HUES6 (cell line): ENCODE results near the gene COG3.

ENCODE experiments used
- H3K27ac ChIP-seq: 2 replicates; pipeline ENCODE4 v1.7.0; 2013; ENCODE audit warnings: low read depth, mild to moderate bottlenecking, low read length, inconsistent platforms
- H3K27me3 ChIP-seq: 2 replicates; pipeline ENCODE4 v1.6.1; 2013; ENCODE audit warnings: low read length; ENCODE audit not compliant: control insufficient read depth, insufficient read depth
- H3K36me3 ChIP-seq: 2 replicates; pipeline ENCODE4 v1.6.1; 2013; ENCODE audit warnings: low read length; ENCODE audit not compliant: control insufficient read depth, insufficient read depth
- H3K4me1 ChIP-seq: 2 replicates; pipeline ENCODE4 v1.6.1; 2013; ENCODE audit warnings: low read length; ENCODE audit not compliant: control insufficient read depth, insufficient read depth
- H3K4me3 ChIP-seq: 2 replicates; pipeline ENCODE4 v1.5.1; 2013; ENCODE audit warnings: low read depth, low read length
- H3K9ac ChIP-seq: one replicate; pipeline ENCODE4 v1.6.1; 2013; ENCODE audit warnings: mild to moderate bottlenecking, low read length
- H3K9me3 ChIP-seq: 2 replicates; pipeline ENCODE4 v1.6.1; 2013; ENCODE audit warnings: low read depth, low read length; ENCODE audit not compliant: control insufficient read depth, insufficient read depth

The COG3 gene

DNA sequence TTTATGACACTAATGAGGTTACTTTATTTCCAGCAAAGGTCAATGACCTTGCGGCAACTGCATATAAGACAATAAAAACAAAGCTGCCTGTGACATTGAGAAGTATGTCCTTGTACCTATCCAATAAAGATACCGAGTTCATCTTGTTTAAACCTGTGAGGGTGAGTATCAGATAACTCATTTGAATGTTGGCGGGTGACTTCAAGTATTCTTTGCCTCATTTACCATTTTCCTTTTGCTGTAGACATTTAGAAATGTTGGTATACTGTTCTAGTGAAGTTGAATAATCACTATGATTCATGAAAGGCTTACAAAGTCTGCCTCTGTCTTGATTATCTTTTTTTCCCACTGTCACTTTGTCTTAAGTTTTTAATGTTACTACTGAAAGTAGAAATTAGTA, 65.0 kb downstream of the COG3 start:
- H3K9ac ChIP-seq = no peak overlapping the region
- no peaks in the 10 kb centered on the region for H3K9me3 ChIP-seq
- H3K4me3 ChIP-seq = no peak overlapping the region
- H3K27me3 ChIP-seq = no peaks in the 10 kb centered on the region
- no peak overlapping the region for H3K27ac ChIP-seq
- H3K4me1 ChIP-seq = peaks cover 16% of the 10 kb centered on the region
- peaks cover 52% of the 10 kb centered on the region for H3K36me3 ChIP-seq

DNA sequence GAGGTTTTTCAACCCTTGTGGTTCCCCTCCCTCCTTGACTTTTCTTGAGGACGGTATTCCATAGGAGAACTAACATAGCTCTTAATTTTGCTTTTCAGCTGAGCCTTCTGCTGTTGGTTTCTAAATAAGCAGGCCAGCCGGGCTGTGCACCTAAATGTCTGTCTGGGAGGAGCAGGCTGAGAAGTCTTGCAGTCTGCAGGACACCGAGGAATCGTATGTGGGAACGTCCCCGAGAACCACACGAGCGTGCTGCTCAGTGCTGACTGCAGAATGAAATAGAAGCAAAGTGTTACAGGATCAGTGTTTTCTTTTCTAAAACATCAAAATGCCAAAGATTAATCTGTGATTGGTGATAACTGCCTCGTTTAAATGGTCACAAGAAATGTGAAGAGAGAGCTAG, 69.9 kb downstream of the COG3 start:
- Histone ChIP-seq H3K27ac (no peak overlapping the region), H3K9me3 (no peaks in the 10 kb centered on the region), H3K36me3 (peaks cover 55% of the 10 kb centered on the region)

DNA sequence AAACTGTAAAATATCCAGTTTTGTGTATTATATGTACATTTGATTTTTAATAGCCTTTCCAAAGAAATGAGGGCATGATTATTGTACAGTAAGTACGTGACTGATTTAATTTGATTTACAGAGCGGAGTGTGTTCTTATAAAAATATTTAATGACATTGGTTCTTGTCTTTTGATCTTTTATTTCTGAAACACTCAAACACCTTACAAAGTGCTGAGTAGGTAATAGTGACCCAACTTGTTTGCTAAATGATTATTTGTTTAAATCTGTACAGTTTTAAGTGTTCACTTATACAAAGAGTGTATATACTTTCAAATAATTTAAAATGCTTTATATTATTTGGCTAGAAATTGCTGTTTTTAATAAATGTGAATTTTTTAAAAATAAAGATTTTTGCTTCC, 71.5 kb downstream of the COG3 start:
- H3K9ac ChIP-seq = no peak overlapping the region
- H3K36me3 ChIP-seq = peaks cover 42% of the 10 kb centered on the region
- H3K4me1 ChIP-seq = no peaks in the 10 kb centered on the region
- no peak overlapping the region for H3K4me3 ChIP-seq
- no peak overlapping the region for H3K27ac ChIP-seq
- no peaks in the 10 kb centered on the region for H3K27me3 ChIP-seq
- H3K9me3 ChIP-seq = no peaks in the 10 kb centered on the region

More for the DNA sequence above, 69.9 kb downstream of the COG3 start:
- Histone ChIP-seq H3K4me1 (no peaks in the 10 kb centered on the region), H3K9ac (no peak overlapping the region), H3K4me3 (no peak overlapping the region), H3K27me3 (no peaks in the 10 kb centered on the region)

GRCh38 chr13:45537516-45537915, 72.8 kb downstream of the COG3 start:
- no peak overlapping the region for H3K4me3 ChIP-seq
- H3K36me3 ChIP-seq = peaks cover 35% of the 10 kb centered on the region
- H3K27ac ChIP-seq = no peak overlapping the region
- H3K9me3 ChIP-seq = no peaks in the 10 kb centered on the region
- H3K4me1 ChIP-seq = no peaks in the 10 kb centered on the region
- H3K9ac ChIP-seq = no peak overlapping the region
- H3K27me3 ChIP-seq = no peaks in the 10 kb centered on the region

DNA sequence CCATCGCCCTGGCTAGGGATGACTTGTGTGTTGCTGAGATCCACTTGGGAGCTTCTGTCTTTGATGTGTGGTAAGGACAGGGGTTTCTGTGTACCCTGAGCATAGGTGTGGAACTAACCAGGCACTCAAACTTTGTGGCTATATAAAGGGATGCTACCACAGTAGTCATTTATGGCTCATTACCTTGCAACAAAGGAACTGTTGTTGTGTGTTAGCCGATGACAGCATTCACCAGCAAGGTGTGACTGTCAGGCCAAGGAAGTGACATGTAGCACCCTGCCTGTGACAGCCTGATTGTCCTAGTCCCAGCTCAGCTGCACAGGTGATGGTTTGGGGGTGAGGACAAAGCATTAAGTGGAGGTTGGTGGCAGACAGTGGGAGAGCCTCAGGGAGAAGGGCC, 73.6 kb downstream of the COG3 start:
- H3K4me3 ChIP-seq = no peak overlapping the region
- H3K27ac ChIP-seq = no peak overlapping the region
- H3K9me3 ChIP-seq = no peaks in the 10 kb centered on the region
- peaks cover 29% of the 10 kb centered on the region for H3K36me3 ChIP-seq
- H3K9ac ChIP-seq = no peak overlapping the region
- H3K4me1 ChIP-seq = no peaks in the 10 kb centered on the region
- no peaks in the 10 kb centered on the region for H3K27me3 ChIP-seq

DNA sequence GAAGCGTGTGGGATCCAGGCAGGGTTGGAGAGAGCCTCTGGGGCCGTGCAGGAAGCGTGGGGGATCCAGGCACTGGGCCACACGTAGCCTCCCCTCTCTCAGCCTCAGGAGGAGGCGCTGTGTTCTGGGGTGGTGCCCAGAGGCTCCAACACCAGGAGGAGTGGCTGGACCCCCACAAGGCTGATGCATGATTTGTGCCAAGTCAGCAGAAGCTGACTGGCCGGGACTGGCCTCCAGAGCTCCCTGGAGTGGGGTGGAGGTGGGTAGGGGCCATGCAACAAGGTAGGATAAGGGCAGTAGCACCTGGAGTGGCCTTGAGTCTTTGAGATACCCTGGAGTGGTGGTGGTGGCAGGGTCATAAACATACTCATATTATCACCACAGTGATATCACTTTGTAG, 75.5 kb downstream of the COG3 start:
- no peak overlapping the region for H3K9ac ChIP-seq
- H3K9me3 ChIP-seq = no peaks in the 10 kb centered on the region
- no peak overlapping the region for H3K4me3 ChIP-seq
- no peaks in the 10 kb centered on the region for H3K27me3 ChIP-seq
- no peak overlapping the region for H3K27ac ChIP-seq
- peaks cover 11% of the 10 kb centered on the region for H3K36me3 ChIP-seq
- H3K4me1 ChIP-seq = no peaks in the 10 kb centered on the region

DNA sequence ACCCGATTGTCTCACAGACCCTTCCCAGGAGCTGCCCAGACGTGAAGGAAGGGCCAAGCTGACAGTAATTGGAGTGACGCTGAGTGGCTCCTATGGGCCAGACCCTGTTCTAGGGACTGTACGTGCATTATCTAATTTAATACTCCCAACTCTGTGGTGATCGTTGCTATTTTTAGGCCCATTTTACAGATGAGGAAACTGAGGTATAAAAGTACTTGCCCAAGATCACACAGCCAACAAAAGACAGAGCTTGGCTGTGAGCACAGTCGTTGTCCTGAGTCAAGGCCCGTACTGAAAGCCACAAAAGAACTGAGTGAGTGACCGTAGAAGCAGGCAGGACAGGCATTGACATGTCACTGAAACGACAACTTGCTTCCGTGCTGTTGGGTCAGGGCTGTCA, 76.1 kb downstream of the COG3 start:
- Histone ChIP-seq H3K27ac (no peak overlapping the region), H3K36me3 (peaks cover 4% of the 10 kb centered on the region), H3K9me3 (no peaks in the 10 kb centered on the region)

GRCh38 chr13:45541806-45542205, 77.1 kb downstream of the COG3 start:
- H3K4me1 ChIP-seq = no peaks in the 10 kb centered on the region
- no peak overlapping the region for H3K4me3 ChIP-seq
- H3K9ac ChIP-seq = no peak overlapping the region
- H3K36me3 ChIP-seq = no peaks in the 10 kb centered on the region
- no peaks in the 10 kb centered on the region for H3K9me3 ChIP-seq
- H3K27ac ChIP-seq = no peak overlapping the region
- no peaks in the 10 kb centered on the region for H3K27me3 ChIP-seq

More for the DNA sequence above, 76.1 kb downstream of the COG3 start:
- Histone ChIP-seq H3K9ac (no peak overlapping the region), H3K4me3 (no peak overlapping the region), H3K4me1 (no peaks in the 10 kb centered on the region), H3K27me3 (no peaks in the 10 kb centered on the region)

DNA sequence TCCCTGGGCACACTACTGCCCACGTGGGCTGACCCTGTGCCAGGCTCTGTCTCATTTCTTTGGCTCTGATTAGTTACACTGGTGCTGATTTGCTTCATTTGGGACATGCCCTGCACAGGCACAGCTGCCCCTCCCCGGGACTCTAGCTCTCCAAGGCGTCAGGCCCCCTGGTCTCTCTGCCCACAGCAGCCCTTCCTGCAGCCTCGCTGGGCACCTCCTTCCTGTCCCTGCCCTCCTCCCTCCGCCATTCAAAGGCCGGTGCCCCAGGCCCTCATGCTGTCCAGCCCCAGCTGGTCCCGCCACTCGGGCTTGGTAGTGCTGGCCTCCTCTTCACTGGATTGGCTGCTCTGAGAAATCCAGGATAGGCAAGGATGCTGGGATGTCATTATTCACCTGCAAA, 77.7 kb downstream of the COG3 start:
- no peak overlapping the region for H3K27ac ChIP-seq
- H3K4me1 ChIP-seq = no peaks in the 10 kb centered on the region
- H3K27me3 ChIP-seq = no peaks in the 10 kb centered on the region
- no peak overlapping the region for H3K4me3 ChIP-seq
- H3K9me3 ChIP-seq = no peaks in the 10 kb centered on the region
- H3K9ac ChIP-seq = no peak overlapping the region
- H3K36me3 ChIP-seq = no peaks in the 10 kb centered on the region

- Histone ChIP-seq H3K9ac (no peak overlapping the region), H3K27me3 (no peaks in the 10 kb centered on the region), H3K9me3 (no peaks in the 10 kb centered on the region), H3K36me3 (no peaks in the 10 kb centered on the region), H3K27ac (no peak overlapping the region), H3K4me1 (no peaks in the 10 kb centered on the region), H3K4me3 (no peak overlapping the region)
These were observed 78.1 kb downstream of the COG3 start for GRCh38 chr13:45542878-45543277.

DNA sequence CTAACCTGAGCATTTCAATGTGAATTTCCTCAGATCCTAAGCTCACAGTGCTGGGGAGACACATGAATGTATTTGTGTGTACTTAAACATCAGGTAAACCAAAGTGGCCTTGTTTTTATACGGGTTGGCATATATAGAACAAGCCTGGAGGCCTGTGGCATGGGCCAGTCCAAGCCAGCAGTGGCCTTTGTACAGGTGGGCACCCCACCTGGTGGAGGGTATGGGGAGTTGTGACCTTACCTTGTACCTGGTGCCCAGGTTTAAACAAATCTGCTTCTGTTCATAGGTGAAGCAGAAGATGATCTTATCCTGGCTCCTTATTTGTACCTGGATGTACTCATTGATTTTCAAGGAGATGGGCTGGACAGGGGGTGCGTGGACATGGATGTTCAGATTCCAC, 79.8 kb downstream of the COG3 start:
- H3K36me3 ChIP-seq = no peaks in the 10 kb centered on the region
- H3K9ac ChIP-seq = no peak overlapping the region
- H3K27ac ChIP-seq = no peak overlapping the region
- H3K4me1 ChIP-seq = no peaks in the 10 kb centered on the region
- H3K9me3 ChIP-seq = no peaks in the 10 kb centered on the region
- no peak overlapping the region for H3K4me3 ChIP-seq
- H3K27me3 ChIP-seq = no peaks in the 10 kb centered on the region
